Measurements from ENCODE around the gene SCG5. TPM values are rescaled to one million over a fixed set of nuclear protein-coding genes. Genes with fewer than 3 reads are reported as not detected.

SCG5 gene
- total and polyA plus RNA-seq, 2 of the 13 experiments (the other 11 are each of a cell fraction or from before 2014, with no cell fraction given), result 2.3 to 3.5 TPM

DNA sequence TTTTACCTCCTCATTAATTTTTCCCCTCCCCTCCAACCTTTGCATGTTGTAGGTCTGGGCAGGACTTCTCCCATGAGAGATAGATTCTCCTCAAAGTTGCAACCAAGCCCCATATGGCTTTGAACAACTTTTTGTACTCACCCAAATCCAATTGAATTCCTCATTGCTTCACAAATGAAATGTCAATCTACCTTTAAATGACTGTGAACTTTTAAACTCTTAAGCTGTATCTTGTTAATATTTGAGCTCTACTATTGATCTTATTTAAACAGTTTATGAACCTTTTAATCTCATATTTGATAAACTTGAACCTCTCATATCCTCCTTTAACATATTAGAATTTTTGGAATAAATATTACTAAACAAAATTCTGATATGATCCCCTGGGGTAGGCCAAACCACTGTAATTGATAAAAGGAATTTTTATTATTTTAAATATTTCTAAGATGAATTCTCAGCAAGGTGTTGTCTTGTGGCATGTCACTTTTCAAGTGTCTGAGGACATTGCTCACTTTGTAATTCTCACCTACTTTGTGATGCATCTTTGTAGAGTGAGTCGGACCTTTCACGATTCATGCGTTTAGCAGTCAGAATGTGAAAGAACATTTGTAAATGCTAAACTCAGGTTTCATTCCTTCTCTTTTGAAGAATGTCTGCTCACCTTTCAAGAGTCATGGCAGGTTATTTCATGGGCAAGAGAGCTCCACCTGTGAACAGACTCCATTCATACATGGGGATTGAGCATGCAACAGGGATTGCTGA lies 52.9 kb downstream of the SCG5 start (continued):
- TF ChIP-seq, protein P1, sequence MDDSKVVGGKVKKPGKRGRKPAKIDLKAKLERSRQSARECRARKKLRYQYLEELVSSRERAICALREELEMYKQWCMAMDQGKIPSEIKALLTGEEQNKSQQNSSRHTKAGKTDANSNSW (CRISPR knock-in tag; IDR thresholded peaks at IDR 0.05; ENCODE audit: borderline replicate concordance), result no peak

DNA sequence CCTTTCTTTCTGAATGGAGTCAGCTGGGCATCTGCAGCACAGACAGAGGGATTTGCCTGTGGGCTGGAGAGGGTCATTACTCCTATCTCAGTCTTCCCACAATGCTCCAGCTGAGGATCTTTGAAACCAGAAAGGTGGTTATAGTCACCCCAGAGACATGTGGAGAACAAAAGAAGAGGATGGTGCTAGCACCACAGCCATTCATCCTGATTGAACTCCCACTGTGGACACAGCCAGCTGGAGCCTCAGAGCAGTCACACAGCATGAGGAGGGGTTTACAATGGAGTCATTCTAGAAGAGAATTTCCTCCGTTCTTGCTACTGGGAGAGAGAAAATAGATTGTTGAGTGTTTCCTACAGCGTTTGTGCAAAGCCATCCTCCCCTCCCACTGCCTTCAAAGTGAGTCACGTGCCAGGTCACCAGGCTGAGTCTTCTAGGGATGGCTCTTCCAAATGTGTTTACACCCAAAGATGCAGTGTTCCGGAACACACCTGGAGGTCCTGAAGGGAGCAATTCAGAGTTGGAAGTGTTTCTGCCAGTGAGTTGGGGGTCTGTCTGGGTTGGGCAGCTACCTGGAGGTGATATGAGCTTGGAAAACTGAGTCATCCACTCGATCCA lies 57.4 kb downstream of the SCG5 start:
- no peak for FAIRE-seq
- no peak overlapping the region for H3K9ac ChIP-seq (ENCODE audit: insufficient read depth, low read depth, low read length)
- H3K9me3 ChIP-seq (ENCODE audit: low read length), result no peaks in the 10 kb centered on the region
- no peak for ATAC-seq
- in situ Hi-C loops (cut with HindIII; ENCODE audit: extremely low pct_ligation_motif_present, low pct_unique_long_range_greater_than_20kb), result no loop called here
- H4K20me1 ChIP-seq (ENCODE audit: insufficient read depth, low read length), result no peaks in the 10 kb centered on the region
- 27% methylated on average over 4 of the region's 5 CpGs for whole genome bisulfite sequencing (ENCODE audit: low lambda C conversion rate)
- H2AFZ ChIP-seq (ENCODE audit: low read length), result no peak overlapping the region
- H3K4me3 ChIP-seq (replicated peaks in 1 of 3; ENCODE audit: insufficient read depth in 1 of 3, low read depth in 2 of 3, low read length in 3 of 3), result no peak overlapping the region
- H3K27me3 ChIP-seq (ENCODE audit: control insufficient read depth in 1 of 2, insufficient read depth in 2 of 2, low read length in 2 of 2), result no peaks in the 10 kb centered on the region
- intact Hi-C loops (cut with micrococcal nuclease; ENCODE audit: unreplicated experiment), result no loop called here
- ChIA-PET CTCF (ENCODE audit: low intra/inter-chr PET ratio, low total read pairs) (no interaction called here), POLR2A (interaction anchor here (1.5 kb wide), 1 partner anchor 11 kb away, joined by 3 read pairs; no protein-coding TSS in a partner anchor)
- no peaks in the 10 kb centered on the region for H3K79me2 ChIP-seq (ENCODE audit: insufficient read depth, low read length)
- BruUV-seq (replicated peaks), result no TSS peak
- H3K36me3 ChIP-seq (replicated peaks in 1 of 2; ENCODE audit: control insufficient read depth in 1 of 2, insufficient read depth in 2 of 2, low read length in 2 of 2), result no peaks in the 10 kb centered on the region
- no peak for DNase-seq (ENCODE audit: low spot score)
- TF ChIP-seq ZNF766 (CRISPR knock-in tag; IDR thresholded peaks at IDR 0.05; ENCODE audit: borderline replicate concordance), result no peak
- TF ChIP-seq, protein P2, sequence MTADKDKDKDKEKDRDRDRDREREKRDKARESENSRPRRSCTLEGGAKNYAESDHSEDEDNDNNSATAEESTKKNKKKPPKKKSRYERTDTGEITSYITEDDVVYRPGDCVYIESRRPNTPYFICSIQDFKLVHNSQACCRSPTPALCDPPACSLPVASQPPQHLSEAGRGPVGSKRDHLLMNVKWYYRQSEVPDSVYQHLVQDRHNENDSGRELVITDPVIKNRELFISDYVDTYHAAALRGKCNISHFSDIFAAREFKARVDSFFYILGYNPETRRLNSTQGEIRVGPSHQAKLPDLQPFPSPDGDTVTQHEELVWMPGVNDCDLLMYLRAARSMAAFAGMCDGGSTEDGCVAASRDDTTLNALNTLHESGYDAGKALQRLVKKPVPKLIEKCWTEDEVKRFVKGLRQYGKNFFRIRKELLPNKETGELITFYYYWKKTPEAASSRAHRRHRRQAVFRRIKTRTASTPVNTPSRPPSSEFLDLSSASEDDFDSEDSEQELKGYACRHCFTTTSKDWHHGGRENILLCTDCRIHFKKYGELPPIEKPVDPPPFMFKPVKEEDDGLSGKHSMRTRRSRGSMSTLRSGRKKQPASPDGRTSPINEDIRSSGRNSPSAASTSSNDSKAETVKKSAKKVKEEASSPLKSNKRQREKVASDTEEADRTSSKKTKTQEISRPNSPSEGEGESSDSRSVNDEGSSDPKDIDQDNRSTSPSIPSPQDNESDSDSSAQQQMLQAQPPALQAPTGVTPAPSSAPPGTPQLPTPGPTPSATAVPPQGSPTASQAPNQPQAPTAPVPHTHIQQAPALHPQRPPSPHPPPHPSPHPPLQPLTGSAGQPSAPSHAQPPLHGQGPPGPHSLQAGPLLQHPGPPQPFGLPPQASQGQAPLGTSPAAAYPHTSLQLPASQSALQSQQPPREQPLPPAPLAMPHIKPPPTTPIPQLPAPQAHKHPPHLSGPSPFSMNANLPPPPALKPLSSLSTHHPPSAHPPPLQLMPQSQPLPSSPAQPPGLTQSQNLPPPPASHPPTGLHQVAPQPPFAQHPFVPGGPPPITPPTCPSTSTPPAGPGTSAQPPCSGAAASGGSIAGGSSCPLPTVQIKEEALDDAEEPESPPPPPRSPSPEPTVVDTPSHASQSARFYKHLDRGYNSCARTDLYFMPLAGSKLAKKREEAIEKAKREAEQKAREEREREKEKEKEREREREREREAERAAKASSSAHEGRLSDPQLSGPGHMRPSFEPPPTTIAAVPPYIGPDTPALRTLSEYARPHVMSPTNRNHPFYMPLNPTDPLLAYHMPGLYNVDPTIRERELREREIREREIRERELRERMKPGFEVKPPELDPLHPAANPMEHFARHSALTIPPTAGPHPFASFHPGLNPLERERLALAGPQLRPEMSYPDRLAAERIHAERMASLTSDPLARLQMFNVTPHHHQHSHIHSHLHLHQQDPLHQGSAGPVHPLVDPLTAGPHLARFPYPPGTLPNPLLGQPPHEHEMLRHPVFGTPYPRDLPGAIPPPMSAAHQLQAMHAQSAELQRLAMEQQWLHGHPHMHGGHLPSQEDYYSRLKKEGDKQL (CRISPR knock-in tag; IDR thresholded peaks at IDR 0.05; ENCODE audit: low read depth), result no peak
- TF ChIP-seq, protein P3, sequence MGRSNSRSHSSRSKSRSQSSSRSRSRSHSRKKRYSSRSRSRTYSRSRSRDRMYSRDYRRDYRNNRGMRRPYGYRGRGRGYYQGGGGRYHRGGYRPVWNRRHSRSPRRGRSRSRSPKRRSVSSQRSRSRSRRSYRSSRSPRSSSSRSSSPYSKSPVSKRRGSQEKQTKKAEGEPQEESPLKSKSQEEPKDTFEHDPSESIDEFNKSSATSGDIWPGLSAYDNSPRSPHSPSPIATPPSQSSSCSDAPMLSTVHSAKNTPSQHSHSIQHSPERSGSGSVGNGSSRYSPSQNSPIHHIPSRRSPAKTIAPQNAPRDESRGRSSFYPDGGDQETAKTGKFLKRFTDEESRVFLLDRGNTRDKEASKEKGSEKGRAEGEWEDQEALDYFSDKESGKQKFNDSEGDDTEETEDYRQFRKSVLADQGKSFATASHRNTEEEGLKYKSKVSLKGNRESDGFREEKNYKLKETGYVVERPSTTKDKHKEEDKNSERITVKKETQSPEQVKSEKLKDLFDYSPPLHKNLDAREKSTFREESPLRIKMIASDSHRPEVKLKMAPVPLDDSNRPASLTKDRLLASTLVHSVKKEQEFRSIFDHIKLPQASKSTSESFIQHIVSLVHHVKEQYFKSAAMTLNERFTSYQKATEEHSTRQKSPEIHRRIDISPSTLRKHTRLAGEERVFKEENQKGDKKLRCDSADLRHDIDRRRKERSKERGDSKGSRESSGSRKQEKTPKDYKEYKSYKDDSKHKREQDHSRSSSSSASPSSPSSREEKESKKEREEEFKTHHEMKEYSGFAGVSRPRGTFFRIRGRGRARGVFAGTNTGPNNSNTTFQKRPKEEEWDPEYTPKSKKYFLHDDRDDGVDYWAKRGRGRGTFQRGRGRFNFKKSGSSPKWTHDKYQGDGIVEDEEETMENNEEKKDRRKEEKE (IDR thresholded peaks at IDR 0.05), result no peak
- H3K27ac ChIP-seq (ENCODE audit: extremely low read length, insufficient read depth, low read length), result no peak overlapping the region
- H3K4me2 ChIP-seq (ENCODE audit: low read depth, low read length), result no peak overlapping the region; the same call in 1 of the 2 replicates
- H3K4me1 ChIP-seq (ENCODE audit: insufficient read depth, low read length), result peaks cover 50% of the 10 kb centered on the region
